OCI-LY1 (cell line): ENCODE measurements around the gene STRIT1.

Experiments used
- H2AFZ ChIP-seq: fragments of 200-600 bp; sonication (generic), shearing (Covaris generic); 2 replicates; pipeline ENCODE4 v1.6.0; 2014; ENCODE audit warnings: antibody characterized with exemption, mild to moderate bottlenecking, low read length
- H3F3A ChIP-seq: fragments of 200-600 bp; sonication (generic), shearing (Covaris generic); 2 replicates; pipeline ENCODE4 v1.6.0; 2014; ENCODE audit warnings: mild to moderate bottlenecking, antibody characterized with exemption, low read length, moderate library complexity; ENCODE audit not compliant: insufficient read depth
- H3K27ac ChIP-seq: fragments of 200-600 bp; sonication (generic); 2 replicates; pipeline ENCODE4 v1.5.1; 2014; ENCODE audit warnings: low read length, mixed run types, mild to moderate bottlenecking, low read depth; ENCODE audit not compliant: poor library complexity, severe bottlenecking
- H3K27me3 ChIP-seq: fragments of 200-600 bp; sonication (generic); 2 replicates; pipeline ENCODE4 v1.6.0; 2014; ENCODE audit warnings: antibody characterized with exemption, mild to moderate bottlenecking, low read length, moderate library complexity; ENCODE audit not compliant: insufficient read depth
- H3K36me3 ChIP-seq: fragments of 200-600 bp; sonication (generic); 2 replicates; pipeline ENCODE4 v1.6.1; 2014; ENCODE audit warnings: mild to moderate bottlenecking, antibody characterized with exemption, low read length, moderate library complexity, mixed read lengths; ENCODE audit not compliant: insufficient read depth
- H3K4me1 ChIP-seq: fragments of 200-600 bp; sonication (generic); 2 replicates; pipeline ENCODE4 v1.5.1; 2014; ENCODE audit warnings: mild to moderate bottlenecking, low read length, moderate library complexity; ENCODE audit not compliant: insufficient read depth, severe bottlenecking
- H3K4me2 ChIP-seq: fragments of 200-600 bp; sonication (generic), shearing (Covaris generic); 2 replicates; pipeline ENCODE4 v1.6.1; 2014; ENCODE audit warnings: low read length
- H3K4me3 ChIP-seq: fragments of 200-600 bp; sonication (generic); 2 replicates; pipeline ENCODE4 v1.5.1; 2014; ENCODE audit warnings: low read length, low read depth, mild to moderate bottlenecking, mixed read lengths; ENCODE audit not compliant: poor library complexity, severe bottlenecking
- H3K79me2 ChIP-seq: fragments of 200-600 bp; shearing (Covaris generic); 2 replicates; pipeline ENCODE4 v1.6.1; 2016; ENCODE audit warnings: mixed run types, low read length, mixed read lengths; ENCODE audit not compliant: insufficient read depth
- H3K9ac ChIP-seq: fragments of 200-600 bp; sonication (generic), shearing (Covaris generic); 2 replicates; pipeline ENCODE4 v1.6.1; 2014; ENCODE audit warnings: mild to moderate bottlenecking, low read length, mixed read lengths
- H3K9me2 ChIP-seq: fragments of 200-600 bp; sonication (generic), shearing (Covaris generic); 2 replicates; pipeline ENCODE4 v1.6.1; 2014; ENCODE audit warnings: low read depth, mild to moderate bottlenecking, low read length, mixed read lengths
- H3K9me3 ChIP-seq: fragments of 200-600 bp; shearing (Covaris generic); 2 replicates; pipeline ENCODE4 v1.6.1; 2014; ENCODE audit warnings: low read length, mixed read lengths
- H4K20me1 ChIP-seq: fragments of 200-600 bp; sonication (generic), shearing (Covaris generic); 2 replicates; pipeline ENCODE4 v1.6.0; 2016; ENCODE audit warnings: mild to moderate bottlenecking, low read length; ENCODE audit not compliant: insufficient read depth
- EZH2 ChIP-seq: fragments of 200-600 bp; sonication (generic), shearing (Covaris generic); IDR thresholded peaks from 2 replicates; pipeline ENCODE4 v1.8.0; 2017; ENCODE audit warnings: borderline replicate concordance, mixed run types, mild to moderate bottlenecking, antibody characterized with exemption, low read length, moderate library complexity, mixed read lengths
- TF ChIP-seq, protein P1 (sequence below): fragments of 200-600 bp; sonication (generic), shearing (Covaris generic); IDR thresholded peaks from 2 replicates; pipeline ENCODE4 v1.5.1; 2017; ENCODE audit warnings: mild to moderate bottlenecking, antibody characterized with exemption, low read length, moderate library complexity, mixed read lengths

STRIT1 gene

DNA sequence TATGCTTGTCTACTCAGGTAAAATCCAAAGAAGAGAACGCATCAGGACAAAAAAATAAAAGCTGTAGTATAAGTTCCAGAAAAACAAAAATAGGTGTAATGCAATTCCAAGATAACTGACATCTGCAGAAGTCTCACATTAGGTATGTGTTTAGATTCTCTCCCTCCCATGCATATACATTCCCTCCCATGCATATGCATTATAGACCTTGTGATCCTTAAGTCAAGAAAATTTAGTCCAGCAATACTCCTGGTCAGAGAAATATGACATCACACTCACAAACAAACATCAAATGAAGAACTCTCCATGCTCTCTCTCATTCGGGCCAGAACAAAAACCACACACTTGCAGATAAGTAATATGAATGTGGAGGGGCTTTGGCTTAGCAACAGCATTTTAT lies 25.3 kb upstream of the STRIT1 start:
- Histone ChIP-seq H3K27me3 (no peaks in the 10 kb centered on the region), H3K27ac (no peak overlapping the region), H3K79me2 (no peaks in the 10 kb centered on the region), H4K20me1 (no peaks in the 10 kb centered on the region), H3K9me3 (no peaks in the 10 kb centered on the region), H3K36me3 (no peaks in the 10 kb centered on the region), H3F3A (no peaks in the 10 kb centered on the region), H3K4me3 (no peak overlapping the region), H3K4me1 (no peaks in the 10 kb centered on the region), H3K4me2 (no peak overlapping the region), H2AFZ (no peak overlapping the region), H3K9me2 (no peaks in the 10 kb centered on the region), H3K9ac (no peak overlapping the region)
- TF ChIP-seq, protein P1, sequence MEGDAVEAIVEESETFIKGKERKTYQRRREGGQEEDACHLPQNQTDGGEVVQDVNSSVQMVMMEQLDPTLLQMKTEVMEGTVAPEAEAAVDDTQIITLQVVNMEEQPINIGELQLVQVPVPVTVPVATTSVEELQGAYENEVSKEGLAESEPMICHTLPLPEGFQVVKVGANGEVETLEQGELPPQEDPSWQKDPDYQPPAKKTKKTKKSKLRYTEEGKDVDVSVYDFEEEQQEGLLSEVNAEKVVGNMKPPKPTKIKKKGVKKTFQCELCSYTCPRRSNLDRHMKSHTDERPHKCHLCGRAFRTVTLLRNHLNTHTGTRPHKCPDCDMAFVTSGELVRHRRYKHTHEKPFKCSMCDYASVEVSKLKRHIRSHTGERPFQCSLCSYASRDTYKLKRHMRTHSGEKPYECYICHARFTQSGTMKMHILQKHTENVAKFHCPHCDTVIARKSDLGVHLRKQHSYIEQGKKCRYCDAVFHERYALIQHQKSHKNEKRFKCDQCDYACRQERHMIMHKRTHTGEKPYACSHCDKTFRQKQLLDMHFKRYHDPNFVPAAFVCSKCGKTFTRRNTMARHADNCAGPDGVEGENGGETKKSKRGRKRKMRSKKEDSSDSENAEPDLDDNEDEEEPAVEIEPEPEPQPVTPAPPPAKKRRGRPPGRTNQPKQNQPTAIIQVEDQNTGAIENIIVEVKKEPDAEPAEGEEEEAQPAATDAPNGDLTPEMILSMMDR: no peak
- TF ChIP-seq EZH2: no peak

DNA sequence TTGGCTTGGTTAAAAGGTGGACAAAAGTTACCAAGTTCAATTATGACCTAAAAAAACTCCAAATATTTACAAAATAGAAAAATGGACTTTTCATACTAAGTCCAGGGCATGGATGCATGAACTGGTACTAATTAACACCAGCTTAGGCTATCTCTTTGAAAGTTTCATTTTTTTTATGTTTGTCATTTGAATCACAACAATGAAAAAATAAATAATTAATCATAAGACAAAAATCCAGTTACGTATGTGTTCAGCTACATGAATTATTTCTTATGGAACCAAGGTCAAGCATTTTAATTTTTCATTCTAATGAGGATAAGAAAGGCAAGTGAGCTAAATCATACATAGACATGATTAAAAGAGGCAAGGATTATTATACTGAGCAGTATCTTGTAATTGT lies 23.7 kb upstream of the STRIT1 start:
- Histone ChIP-seq H3F3A (no peaks in the 10 kb centered on the region), H3K9me3 (no peaks in the 10 kb centered on the region), H3K9ac (no peak overlapping the region), H3K27ac (no peak overlapping the region), H4K20me1 (no peaks in the 10 kb centered on the region), H3K9me2 (no peaks in the 10 kb centered on the region), H3K27me3 (no peaks in the 10 kb centered on the region), H2AFZ (no peak overlapping the region), H3K4me1 (no peaks in the 10 kb centered on the region), H3K36me3 (no peaks in the 10 kb centered on the region), H3K4me2 (no peak overlapping the region), H3K4me3 (no peak overlapping the region), H3K79me2 (no peaks in the 10 kb centered on the region)
- no peak for TF ChIP-seq EZH2
- TF ChIP-seq, protein P1: no peak

DNA sequence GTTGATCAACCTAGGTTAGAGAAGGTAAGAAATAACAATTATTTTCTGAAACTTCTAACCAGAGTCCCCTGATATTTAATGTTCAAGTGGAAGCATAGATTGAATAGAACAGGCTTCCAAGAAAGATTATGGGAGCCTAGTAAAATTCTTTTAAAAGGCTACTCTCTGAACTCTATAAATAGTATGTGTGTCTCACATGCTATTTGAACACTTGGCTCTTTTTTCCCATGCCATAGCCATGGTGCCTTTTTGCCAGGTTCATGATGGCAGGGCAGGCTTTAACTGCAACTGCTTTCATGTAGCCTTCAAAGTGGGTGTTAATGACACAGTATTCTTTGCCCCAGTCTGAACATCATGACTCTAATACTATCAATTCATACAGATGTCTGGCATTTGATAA lies 22.9 kb upstream of the STRIT1 start:
- no peak for TF ChIP-seq EZH2
- TF ChIP-seq, protein P1: no peak
- Histone ChIP-seq H4K20me1 (no peaks in the 10 kb centered on the region), H3K9me2 (no peaks in the 10 kb centered on the region), H3K4me1 (no peaks in the 10 kb centered on the region), H3K79me2 (no peaks in the 10 kb centered on the region), H2AFZ (no peak overlapping the region), H3K4me3 (no peak overlapping the region), H3K9ac (no peak overlapping the region), H3K27ac (no peak overlapping the region), H3F3A (no peaks in the 10 kb centered on the region), H3K4me2 (no peak overlapping the region), H3K36me3 (no peaks in the 10 kb centered on the region), H3K9me3 (no peaks in the 10 kb centered on the region), H3K27me3 (no peaks in the 10 kb centered on the region)
